ENCODE results near the gene TLE4.
"Not testable (repeated sequence)": the region's sequence is repeated elsewhere in the genome, so short reads cannot be mapped to it uniquely, and the experiment has no call there.

The TLE4 gene

GRCh38 chr9:79598562-79599345 is 27.0 kb downstream of the TLE4 start:
- DNase-seq (ENCODE audit: low read depth in 4 of 4, low spot score in 1 of 4) = no peak

GRCh38 chr9:79600466-79600865 is 28.7 kb downstream of the TLE4 start:
- no peak for DNase-seq (ENCODE audit: low read depth in 4 of 4, low spot score in 1 of 4)

DNA sequence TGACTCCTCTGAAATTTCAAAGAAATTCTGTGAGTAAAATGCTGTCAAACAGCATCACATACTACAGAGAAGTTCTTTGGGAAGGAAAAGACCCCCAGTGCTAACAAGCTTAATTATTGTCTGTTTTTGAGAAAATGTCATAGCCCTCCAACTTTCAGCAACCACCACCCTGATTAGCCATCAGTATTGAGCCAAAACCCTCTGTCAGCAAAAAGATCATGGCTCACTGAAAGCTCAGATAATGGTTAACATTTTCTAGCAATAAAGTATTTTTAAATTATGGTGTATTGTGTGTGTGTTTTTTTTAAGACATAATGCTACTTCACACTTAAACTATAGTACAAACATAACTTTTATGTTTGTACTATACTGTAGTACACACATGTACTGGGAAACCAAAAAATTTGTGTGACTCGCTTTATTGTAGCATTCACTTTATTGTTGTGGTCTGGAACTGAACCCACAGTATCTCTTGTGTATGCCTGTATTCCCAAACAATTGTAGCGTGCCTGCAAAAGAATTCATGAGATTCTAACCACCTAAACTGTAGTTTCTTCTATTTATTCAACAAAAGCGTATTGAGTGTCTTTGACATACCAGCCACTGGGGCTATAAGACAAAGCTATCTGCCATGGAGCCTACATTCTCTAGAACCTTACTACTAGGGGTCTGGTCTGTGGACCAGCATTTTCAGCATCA is 31.6 kb downstream of the TLE4 start:
- no peak for DNase-seq (ENCODE audit: low read depth in 4 of 4, low spot score in 1 of 4)

- DNase-seq (ENCODE audit: low read depth in 4 of 4, low spot score in 1 of 4) = no peak
Measured at GRCh38 chr9:79604149-79604548, 32.4 kb downstream of the TLE4 start.

DNA sequence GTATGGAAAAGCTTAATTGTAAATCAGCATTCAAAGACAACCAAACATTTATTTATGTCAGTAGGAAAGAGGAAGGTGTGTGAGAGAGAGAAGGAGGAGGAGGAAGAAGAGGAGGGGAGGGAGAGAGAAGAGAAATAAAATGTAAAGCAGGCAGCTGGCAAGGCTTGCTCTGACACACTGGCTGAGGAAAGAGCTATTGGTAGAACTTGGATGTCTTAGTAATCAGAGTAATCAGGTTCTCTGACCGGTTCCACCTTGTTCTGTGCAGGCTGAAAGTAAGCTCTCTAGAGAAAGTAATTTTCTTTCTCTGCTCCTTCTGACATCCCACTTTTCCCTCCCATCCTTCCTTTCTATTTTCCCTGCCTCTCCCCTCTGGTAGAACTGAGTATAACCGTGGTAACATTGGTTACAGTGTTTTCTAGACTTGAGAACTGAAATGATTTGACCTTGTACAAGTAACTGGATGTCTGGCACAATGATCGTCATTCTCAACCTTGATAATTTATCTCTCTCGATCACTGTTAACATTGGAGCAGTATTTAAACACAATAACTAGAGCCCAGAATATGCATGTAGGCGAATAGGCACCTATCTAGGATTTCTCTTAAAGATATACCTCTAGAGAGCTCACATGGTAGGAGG is 33.3 kb downstream of the TLE4 start:
- no peak for DNase-seq (ENCODE audit: low read depth in 4 of 4, low spot score in 1 of 4)

- not testable (repeated sequence) for DNase-seq (ENCODE audit: low read depth in 4 of 4, low spot score in 1 of 4)
Measured at GRCh38 chr9:79606529-79606928, 34.8 kb downstream of the TLE4 start.

DNA sequence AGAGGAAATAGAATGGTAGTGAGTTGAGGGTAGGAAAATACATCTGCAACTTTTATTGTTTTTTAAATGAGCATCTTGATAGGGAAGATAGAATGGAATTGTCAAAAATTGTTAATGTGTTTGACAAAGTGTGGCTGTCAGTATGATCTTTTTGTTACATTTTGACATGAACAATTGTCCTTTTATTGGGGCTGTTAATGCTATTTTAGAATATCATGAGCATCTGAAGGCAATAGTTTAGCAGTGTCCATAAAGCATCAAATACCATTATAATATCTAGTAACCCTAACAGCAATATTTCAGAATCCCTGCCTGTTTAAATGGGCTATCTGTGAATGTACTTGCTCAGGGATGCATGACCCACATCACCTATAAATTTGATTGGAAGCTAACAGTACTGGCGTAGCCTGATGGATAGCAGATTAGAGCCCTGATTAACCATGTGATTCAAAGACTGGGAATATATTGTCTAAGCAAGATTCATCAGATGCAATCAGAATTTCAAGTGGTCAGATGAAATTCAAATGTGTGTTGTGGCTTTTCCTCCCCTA is 37.8 kb downstream of the TLE4 start:
- DNase-seq (ENCODE audit: low read depth in 4 of 4, low spot score in 1 of 4) = no peak

DNA sequence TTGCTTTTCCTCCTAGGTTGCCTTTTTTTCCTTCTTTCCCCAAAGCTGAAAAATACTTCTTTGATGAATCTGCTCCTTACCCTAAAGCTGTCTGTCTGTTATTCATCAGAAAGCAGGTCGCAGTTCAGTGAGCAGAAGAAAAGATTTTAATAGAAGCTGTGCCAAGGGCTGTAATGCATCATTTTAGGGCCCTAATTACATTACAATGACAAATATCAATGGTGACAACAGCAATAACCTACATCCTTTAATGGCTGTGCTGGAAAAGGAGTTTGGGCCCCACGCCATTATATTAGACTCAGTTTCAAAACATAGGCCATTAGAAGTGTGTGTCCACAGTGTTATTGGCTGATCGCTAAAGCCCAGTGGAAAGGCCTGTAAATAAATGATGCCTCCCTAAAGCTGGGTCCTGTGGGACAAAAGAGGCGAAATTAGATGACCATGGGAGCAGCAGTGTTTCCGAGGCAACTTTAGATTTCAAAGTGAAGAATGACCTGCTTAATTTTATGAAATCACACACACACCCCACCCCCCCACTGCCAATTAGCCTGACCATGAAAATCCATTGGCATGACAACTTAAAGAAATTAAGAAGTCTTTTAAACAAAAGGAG is 38.4 kb downstream of the TLE4 start:
- DNase-seq (ENCODE audit: low read depth in 4 of 4, low spot score in 1 of 4) = no peak

DNA sequence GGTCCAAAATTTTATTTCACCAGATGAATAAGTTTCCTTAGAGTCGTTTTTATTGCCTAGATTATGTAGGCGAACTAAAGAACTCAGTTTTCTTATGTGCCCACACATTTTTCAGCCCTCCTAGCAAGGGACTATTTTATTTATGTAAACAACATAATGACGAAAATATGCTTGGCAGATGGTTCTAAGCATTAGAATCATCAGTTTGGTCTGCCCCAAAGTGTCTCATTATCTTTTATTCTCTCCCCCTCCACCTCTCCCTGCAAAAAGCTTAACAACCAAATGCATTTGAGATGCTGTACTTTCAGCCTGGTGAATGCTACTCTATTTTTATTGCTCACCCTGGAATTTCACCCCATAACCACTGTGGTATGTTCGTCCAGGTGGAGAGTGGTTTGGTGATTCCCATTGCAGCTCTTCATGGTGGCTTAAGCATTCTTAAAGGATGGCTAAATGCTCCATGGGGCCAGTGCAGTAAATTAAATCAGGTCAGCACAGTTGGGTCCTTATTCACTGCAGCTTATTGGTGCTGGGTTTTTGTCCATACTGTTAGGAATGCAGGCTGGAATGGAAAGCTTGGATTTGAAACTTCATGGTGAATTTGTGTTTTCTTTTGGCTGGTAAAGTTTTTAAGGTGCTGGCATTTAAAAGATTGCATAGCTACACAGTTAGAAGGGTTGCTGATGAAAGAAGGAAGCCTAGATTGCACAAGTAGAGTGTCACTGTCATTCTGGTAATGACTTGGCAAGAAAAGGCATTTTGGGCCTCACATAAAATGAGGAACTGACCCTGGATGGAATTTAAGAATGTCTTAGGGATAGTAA is 39.2 kb downstream of the TLE4 start:
- no peak for DNase-seq (ENCODE audit: low read depth in 4 of 4, low spot score in 1 of 4)

- no peak for DNase-seq (ENCODE audit: low read depth in 4 of 4, low spot score in 1 of 4)
Measured at GRCh38 chr9:79613145-79613544, 41.4 kb downstream of the TLE4 start.

- no peak for DNase-seq (ENCODE audit: low read depth in 4 of 4, low spot score in 1 of 4)
Measured at GRCh38 chr9:79615038-79615437, 43.3 kb downstream of the TLE4 start.

DNA sequence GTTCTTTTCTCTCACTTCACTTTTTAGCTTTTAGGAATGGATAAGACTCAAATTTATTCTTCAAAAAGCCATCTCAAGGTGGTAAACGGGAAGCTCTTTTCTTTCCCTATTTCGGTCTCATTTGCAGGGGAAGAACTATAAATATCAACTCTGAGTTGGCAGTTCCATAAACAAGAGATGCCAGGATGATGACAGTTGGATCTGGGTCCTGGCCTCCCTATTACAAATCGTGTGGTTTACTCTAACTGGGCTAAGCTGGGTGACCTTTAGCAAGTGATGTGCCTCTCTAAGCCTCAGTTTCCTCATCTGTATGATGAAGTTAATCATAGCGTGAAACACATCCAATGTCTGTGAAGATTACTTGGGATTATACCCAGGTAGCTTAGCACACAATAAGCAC is 44.2 kb downstream of the TLE4 start:
- DNase-seq (ENCODE audit: low read depth in 4 of 4, low spot score in 1 of 4) = no peak

- DNase-seq (ENCODE audit: low read depth in 4 of 4, low spot score in 1 of 4) = no peak
Measured at GRCh38 chr9:79616971-79617370, 45.2 kb downstream of the TLE4 start.

- DNase-seq (ENCODE audit: low read depth in 4 of 4, low spot score in 1 of 4) = no peak
Measured at GRCh38 chr9:79617395-79617794, 45.6 kb downstream of the TLE4 start.

DNA sequence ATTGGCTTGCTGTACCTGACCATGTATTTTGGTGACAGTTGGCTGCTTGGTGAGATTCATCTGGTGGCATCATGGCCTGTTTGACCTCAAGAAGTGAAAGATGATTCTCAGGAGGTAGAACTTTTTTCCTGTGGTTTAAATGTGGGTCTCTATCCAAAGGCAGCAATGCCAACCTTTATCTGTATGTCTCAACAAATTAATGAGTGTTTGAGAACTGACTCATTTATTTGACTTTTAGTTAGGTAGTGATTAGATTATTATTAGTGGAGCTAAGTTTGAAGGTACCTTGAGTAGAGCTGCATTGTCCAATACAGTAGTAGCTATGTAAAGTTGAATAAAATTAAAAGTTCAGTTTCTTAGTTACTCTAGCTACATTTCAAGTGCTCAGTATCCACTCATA is 48.2 kb downstream of the TLE4 start:
- DNase-seq (ENCODE audit: low read depth in 4 of 4, low spot score in 1 of 4) = no peak

GRCh38 chr9:79621916-79622575 is 50.3 kb downstream of the TLE4 start:
- no peak for DNase-seq (ENCODE audit: low read depth in 4 of 4, low spot score in 1 of 4)

DNA sequence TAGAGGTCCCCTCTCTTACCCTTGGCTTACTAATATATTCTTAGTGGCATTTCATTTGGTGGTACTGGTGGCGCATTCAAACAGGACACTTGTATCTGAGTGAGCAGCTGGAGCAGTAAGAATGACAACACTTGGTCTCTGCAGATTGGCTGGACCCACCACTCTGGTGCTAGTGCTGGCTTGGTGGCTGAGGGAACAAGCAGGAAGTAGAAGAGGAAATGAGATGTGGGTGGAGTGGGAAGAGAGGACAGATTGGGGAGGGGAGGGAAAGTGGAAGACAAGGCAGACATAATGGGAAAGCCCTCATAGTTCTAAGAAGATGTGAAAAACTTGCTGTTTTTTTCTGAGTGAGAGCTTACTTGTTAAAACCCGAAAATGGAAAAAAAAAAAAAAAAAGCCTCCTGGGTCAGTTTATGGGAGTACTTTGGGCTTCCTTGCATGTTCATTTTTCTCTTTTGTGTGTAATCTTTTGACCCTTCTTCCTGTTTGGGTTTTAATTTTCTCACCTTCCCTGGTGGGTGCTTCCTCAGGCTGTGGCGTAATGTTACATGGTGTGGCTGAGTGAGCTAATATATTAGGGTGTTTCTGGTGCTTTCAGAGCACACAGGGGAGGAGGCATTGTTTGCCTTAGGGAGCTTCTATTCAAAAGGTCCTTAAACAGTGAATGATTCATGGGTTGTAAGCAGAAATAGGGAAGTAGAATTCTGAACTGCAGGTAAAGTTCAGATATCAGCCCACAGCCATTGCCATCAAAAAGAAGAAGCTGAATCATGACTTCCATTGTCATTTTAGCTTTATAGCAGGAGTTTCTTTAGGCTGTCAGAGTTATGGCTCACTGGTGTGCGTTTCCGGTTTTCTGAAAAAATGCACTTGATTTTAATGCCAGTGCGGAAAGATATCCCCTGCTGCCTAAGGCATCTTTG is 52.3 kb downstream of the TLE4 start:
- DNase-seq (ENCODE audit: low read depth in 4 of 4, low spot score in 1 of 4) = no peak

- no peak for DNase-seq (ENCODE audit: low read depth in 4 of 4, low spot score in 1 of 4)
Measured at GRCh38 chr9:79629721-79630120, 58.0 kb downstream of the TLE4 start.

All from stimulated activated CD4-positive, alpha-beta T cell treated with anti-CD3 and anti-CD28 coated beads, Interleukin-1b, Interleukin-23, amount 100 ng/mL, for 24 hours (primary cell).